Embryonic facial prominence (tissue), 1 donor: Measurements from ENCODE around the gene AFG3L2.
"Not testable (repeated sequence)": the region's sequence is repeated elsewhere in the genome, so short reads cannot be mapped to it uniquely, and the experiment has no call there.

Experiments used
- DNase-seq: peaks from one replicate; pipeline ENCODE4 v3.0.0-alpha.2; 2016; ENCODE audit errors: extremely low spot score

The AFG3L2 gene

GRCh38 chr18:12397254-12397653 lies 20.2 kb upstream of the AFG3L2 start:
- DNase-seq = no peak

DNA sequence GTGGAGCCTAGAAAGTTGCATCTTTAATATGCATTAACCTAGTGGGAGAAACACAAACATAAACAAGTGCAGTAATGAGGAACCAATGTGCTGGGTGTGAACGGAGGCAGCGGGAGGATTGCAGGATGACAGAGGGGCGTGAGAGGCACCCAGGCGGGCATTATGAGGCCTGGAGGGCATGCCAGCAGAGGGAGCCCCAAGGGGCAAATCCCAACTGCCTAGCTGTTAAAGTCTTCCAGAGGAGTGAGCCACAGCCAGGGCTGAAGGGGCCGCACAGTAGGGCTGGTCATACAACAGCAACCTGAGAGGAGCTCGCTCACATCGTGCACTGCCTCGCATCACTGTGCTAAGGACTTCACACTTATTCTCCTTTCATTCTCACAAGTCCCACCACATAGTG lies 17.4 kb upstream of the AFG3L2 start:
- DNase-seq = no peak

- DNase-seq = no peak
Measured at GRCh38 chr18:12393998-12394397, 17.0 kb upstream of the AFG3L2 start.

GRCh38 chr18:12393510-12393909 lies 16.5 kb upstream of the AFG3L2 start:
- no peak for DNase-seq

- DNase-seq = peak; percentile 74
Measured at GRCh38 chr18:12391487-12392165, 14.6 kb upstream of the AFG3L2 start.

- DNase-seq = no peak
Measured at GRCh38 chr18:12388442-12388841, 11.4 kb upstream of the AFG3L2 start.

- no peak for DNase-seq
Measured at GRCh38 chr18:12384261-12384660, 7.2 kb upstream of the AFG3L2 start.

DNA sequence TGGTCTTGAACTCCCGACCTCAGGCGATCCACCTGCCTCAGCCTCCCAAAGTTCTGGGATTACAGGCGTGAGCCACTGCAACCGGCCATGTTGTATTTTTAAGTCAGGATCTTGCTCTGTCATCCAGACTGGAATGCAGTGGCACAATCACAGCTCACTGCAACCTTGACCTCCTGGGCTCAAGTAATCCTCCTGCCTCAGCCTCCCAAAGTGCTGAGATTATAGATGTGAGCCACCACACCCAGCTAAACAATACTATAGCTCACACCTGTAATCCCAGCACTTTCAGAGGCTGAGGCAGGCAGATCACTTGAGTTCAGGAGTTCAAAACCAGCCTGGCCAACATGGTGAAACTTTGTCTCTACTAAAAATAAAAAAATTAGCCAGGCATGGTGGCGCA lies 6.7 kb upstream of the AFG3L2 start:
- not testable (repeated sequence) for DNase-seq

DNA sequence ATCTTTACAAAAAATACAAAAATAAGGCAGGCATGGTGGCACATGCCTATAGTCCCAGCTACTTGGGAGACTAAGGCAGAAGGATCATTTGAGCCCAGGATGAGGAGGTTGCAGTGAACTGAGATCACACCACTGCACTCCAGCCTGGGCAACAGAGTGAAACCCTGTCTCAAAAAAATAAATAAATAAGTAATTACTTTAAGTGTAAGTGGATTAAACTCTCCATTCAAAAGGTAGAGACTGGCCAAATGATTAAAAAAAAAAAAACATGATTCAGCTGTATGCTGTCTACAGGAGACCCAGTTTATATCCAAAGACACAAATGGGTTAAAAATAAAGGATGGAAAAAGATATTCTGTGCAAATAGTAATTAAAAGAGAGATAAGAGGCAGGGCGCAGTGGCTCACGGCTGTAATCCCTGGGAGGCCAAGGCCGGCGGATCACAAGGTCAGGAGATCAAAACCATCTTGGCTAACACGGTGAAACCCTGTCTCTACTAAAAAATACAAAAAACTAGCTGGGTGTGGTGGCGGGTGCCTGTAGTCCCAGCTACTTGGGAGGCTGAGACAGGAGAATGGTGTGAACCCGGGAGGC lies 5.3 kb upstream of the AFG3L2 start:
- not testable (repeated sequence) for DNase-seq

GRCh38 chr18:12378198-12378558 lies 1.2 kb upstream of the AFG3L2 start:
- not testable (repeated sequence) for DNase-seq

DNA sequence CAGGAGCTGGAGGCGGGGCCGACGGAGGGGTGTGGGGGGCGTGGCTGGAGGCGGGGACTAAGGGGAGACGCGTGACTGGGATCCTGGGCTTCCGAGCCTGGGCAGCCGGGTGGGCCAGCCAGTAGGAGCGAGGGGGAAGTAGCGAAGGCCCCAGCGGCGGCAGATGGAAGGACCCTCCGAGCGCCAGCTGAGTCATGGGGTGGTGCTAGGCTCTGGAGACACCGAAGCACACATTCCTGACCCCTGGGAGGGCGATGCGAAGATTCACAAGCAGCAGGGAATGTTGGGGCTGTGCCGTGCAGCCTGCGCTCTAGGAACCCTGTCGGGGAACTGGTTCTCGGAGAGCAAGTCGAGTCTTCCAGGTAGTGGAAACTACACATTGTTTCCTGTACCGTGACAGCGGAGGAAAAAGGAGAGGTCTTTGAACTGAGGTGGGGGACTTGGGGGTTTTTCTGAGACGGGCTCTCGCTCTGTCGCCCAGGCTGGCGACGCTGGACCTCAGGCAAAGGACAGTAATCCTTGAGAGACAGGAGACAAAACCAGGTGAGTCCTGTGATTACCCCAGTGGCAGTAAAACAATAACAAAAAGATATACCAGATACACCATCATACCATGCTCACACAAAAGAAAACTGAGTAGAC lies 650 bp upstream of the AFG3L2 start:
- DNase-seq = no peak

DNA sequence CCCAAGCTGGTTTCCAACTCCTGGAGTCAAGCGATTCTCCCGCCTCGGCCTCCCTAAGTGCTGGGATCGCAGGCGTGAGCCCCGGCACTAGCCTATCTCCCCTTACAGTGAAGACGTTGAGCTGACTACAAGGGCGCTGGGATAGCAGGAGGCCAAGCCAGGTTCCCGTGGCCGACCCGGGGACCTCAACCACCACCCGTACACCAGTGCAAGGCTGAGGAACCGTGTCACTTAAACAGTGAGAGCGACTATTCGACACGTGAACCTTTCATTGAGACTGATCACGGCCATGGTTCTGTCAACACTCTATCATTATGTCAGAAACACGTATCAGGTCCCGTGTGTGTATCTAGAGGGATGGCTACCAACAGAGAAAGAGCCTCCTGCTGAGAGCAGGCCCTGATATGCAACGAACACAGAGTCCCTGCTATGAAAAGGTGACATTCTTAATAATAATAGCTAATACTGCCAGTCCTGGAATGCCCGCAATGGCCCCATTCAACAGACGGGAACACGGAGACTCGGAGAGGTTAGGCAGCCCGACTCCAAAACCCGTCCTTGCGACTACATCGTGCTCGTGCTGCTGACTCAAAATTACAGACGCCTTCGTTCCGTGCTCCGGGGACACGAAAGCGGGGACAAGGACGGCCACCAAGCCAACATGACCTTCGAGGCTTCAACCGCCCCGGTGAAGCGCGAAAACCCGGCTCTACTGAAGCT lies 833 bp downstream of the AFG3L2 start:
- DNase-seq = no peak

DNA sequence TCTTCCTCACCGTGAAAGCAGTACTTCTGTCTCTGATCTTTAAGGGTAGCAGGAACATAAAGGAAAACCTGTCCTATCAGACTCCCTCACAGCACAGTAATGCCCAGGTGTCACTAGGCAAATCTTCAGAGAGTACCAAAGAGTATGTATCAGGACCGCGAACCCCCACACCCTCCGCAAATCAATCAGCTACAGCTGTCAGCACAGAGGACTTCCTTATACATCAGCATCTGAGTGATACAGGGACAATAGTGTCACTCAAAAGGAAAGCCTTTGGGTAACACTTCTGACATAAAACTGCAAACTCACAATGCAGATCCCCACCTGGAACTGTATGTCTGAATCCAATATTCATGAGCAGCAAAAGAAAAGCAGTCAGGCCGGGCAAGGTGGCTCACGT lies 2.6 kb downstream of the AFG3L2 start:
- DNase-seq = no peak

DNA sequence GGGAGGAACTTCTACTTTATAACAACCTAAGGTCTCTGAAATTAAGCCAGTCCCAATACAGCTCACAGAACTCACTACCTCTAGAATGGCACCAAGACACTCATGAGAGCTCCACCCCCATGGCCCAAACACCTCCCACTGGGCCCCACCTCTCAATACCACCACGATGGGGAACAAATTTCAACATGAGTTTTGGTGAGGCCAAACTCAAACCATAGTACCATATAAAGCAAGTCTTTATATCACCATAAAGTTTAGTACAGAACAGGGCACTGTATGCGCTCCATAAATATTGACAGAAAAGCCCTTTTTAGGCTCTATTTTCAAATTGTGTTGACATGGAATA lies 3.3 kb downstream of the AFG3L2 start:
- DNase-seq = no peak

DNA sequence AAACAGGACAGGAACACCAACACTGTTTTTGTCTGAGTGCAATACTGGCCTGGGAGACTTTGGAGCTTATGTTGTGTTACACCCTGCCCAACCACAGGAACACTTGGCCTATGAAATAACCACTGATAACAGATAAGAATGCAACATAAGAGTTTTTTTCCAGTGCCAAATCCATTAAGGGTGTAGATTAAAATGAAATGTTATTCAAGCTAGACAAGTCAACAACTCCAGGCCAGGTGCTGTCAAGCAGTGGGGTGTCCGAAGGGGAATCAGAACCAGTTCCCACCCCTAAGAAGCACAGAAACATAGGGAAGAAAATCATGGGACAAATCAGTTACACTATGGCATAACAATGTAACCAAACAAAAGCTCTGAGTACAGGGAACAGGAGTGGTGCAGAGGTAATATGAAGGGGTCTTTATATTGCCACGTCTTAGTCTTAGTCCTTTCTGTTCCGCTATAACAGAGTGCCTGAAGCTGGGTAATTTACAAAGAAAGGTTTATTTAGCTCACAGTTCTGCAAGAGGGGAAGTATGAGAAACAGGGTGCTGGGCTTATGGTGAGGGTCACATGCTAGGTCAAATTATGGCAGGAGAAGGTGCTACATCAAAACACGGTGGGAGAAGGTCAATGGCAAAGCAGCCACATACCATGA lies 3.8 kb downstream of the AFG3L2 start:
- DNase-seq = no peak

DNA sequence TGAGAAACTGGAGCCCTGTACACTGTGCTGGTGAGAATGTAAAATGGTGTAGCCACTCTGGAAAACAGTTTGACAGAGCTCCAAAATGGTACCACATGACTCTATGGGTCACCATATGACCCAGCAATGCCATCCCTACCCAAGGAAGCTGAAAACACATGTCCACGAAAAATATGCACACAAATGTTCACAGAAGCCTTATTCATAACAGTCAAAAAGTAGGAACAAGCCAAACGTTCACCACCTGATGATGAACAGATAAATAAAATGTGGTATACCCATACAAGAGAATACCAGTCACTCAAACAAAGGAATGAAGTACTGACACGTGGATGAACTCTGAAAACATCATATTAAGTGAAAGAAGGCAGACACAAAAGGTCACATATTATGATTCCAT lies 4.6 kb downstream of the AFG3L2 start:
- DNase-seq = no peak

- DNase-seq = no peak
Measured at GRCh38 chr18:12371590-12371989, 5.4 kb downstream of the AFG3L2 start.

GRCh38 chr18:12369211-12369610 lies 7.8 kb downstream of the AFG3L2 start:
- DNase-seq = no peak

DNA sequence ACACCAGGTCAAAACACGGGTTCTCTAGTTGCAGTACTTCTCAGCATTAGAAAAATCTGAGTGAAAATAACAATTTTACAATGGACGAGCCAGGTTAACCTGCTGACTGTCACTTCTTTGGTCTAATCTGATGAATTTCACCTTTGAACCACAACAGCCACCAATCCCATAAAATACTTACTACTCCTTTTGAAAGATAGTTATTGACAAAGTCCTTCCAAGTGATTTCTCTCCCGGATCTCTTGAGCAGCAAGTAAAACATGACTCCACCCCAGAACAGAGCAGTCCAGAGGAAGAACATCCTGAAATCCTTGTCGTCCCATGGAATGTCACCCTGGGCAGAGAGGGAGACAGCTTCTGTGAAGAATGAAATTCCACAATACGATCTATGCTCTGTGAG lies 10.2 kb downstream of the AFG3L2 start:
- no peak for DNase-seq

DNA sequence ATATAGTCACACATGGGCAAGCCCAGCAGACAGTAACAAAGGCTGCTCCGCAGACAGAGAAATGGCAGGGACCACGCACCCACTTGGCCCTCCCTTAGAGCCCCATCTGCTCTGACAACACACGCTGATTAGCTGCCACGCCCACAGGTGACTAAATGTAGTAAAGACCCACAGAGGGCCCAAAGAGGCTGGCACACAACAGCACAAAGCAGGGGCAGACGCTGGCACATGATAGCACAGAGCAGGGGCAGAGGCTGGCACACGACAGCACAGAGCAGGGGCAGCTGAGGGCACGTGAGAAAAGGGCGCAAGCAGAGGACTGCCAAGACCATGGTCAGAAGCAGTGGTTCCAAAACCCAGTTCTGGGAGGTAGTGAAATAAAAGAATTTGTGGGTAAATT lies 10.6 kb downstream of the AFG3L2 start:
- no peak for DNase-seq

- DNase-seq = no peak
Measured at GRCh38 chr18:12362473-12363174, 14.4 kb downstream of the AFG3L2 start.
